ENCODE measurements around the gene NMS.
A peak's percentile ranks its signal among the peaks of the same experiment; 100 is the strongest.

- peak in 5 of 6 experiments; percentile 25 to 40 (median 30) for TF ChIP-seq CTCF (IDR thresholded peaks at IDR 0.05)
- TF ChIP-seq EP300 (IDR thresholded peaks at IDR 0.05) = no peak
- no peak for TF ChIP-seq POLR2A (IDR thresholded peaks at IDR 0.05)
- TF ChIP-seq POLR2AphosphoS5 (IDR thresholded peaks at IDR 0.05) = no peak
Measured at GRCh38 chr2:100427627-100428258, 42.5 kb upstream of the NMS start.
